ENCODE data around the gene CHST4.

DNA sequence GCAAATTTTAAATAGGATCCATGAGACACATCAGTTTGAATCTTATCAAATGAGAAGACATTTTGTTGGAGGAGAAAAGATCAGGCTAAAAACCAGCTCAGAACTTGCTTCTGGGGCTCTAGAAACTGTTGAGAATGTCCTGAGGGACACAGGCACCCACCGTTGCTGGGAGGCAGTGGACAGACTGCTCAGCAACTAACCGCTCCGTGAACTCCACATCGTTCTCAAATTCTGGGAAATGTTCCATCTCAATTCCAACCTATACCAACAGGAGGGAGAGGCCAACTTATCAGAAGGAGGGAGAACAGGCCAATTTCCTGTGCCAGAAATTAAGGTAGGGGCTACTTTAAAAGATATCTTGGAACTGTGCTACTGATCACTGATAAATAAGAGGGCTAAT lies 42.3 kb downstream of the CHST4 start:
- TF ChIP-seq, protein P1, sequence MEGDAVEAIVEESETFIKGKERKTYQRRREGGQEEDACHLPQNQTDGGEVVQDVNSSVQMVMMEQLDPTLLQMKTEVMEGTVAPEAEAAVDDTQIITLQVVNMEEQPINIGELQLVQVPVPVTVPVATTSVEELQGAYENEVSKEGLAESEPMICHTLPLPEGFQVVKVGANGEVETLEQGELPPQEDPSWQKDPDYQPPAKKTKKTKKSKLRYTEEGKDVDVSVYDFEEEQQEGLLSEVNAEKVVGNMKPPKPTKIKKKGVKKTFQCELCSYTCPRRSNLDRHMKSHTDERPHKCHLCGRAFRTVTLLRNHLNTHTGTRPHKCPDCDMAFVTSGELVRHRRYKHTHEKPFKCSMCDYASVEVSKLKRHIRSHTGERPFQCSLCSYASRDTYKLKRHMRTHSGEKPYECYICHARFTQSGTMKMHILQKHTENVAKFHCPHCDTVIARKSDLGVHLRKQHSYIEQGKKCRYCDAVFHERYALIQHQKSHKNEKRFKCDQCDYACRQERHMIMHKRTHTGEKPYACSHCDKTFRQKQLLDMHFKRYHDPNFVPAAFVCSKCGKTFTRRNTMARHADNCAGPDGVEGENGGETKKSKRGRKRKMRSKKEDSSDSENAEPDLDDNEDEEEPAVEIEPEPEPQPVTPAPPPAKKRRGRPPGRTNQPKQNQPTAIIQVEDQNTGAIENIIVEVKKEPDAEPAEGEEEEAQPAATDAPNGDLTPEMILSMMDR (IDR thresholded peaks at IDR 0.05), result no peak
- TF ChIP-seq NR3C1 (CRISPR knock-in tag; conservative IDR thresholded peaks at IDR 0.05; ENCODE audit: low read depth), result no peak
- TF ChIP-seq, protein P2, sequence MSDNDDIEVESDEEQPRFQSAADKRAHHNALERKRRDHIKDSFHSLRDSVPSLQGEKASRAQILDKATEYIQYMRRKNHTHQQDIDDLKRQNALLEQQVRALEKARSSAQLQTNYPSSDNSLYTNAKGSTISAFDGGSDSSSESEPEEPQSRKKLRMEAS (CRISPR knock-in tag; IDR thresholded peaks at IDR 0.05), result no peak
- no peak for TF ChIP-seq ZNF138 (CRISPR knock-in tag; conservative IDR thresholded peaks at IDR 0.05)
- TF ChIP-seq, protein P3, sequence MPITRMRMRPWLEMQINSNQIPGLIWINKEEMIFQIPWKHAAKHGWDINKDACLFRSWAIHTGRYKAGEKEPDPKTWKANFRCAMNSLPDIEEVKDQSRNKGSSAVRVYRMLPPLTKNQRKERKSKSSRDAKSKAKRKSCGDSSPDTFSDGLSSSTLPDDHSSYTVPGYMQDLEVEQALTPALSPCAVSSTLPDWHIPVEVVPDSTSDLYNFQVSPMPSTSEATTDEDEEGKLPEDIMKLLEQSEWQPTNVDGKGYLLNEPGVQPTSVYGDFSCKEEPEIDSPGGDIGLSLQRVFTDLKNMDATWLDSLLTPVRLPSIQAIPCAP (CRISPR knock-in tag; IDR thresholded peaks at IDR 0.05), result no peak
- TF ChIP-seq, protein P4, sequence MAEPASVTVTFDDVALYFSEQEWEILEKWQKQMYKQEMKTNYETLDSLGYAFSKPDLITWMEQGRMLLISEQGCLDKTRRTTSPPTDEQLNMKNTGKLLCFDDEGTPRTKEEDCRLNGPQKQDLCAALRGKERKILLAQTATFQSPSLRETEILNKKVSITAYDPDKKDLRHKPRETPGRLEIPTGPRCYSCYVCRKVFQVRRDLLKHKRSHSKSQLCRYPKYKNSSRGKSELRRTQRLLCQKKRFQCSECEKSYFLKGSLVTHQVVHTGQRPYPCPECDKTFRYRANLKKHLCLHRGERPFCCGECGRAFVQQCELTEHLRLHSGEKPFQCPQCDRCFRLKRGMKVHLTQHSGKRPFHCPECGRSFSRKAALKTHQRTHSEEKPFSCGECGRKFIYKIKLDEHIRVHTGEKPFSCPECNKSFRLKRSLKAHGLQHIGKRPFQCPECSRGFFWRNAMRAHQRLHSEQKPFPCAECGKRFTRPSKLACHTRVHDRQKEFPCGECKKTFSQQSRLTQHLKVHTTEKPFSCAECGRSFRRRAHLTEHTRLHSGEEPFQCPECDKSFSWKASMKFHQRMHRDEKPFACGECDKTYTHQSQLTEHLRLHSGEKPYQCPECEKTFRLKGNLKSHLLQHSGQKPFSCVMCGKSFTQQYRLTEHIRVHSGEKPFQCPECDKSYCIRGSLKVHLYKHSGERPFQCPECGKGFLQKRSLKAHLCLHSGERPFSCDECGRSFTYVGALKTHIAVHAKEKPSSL (CRISPR knock-in tag; conservative IDR thresholded peaks at IDR 0.05), result no peak
- no peak for TF ChIP-seq ELF4 (CRISPR knock-in tag; IDR thresholded peaks at IDR 0.05; ENCODE audit: low read depth)
- TF ChIP-seq NFATC4 (CRISPR knock-in tag; IDR thresholded peaks at IDR 0.05), result no peak

All from WTC11 (cell line).